ENCODE results near the gene KHDC3L.
"Not testable (repeated sequence)": the region's sequence is repeated elsewhere in the genome, so short reads cannot be mapped to it uniquely, and the experiment has no call there.

DNA sequence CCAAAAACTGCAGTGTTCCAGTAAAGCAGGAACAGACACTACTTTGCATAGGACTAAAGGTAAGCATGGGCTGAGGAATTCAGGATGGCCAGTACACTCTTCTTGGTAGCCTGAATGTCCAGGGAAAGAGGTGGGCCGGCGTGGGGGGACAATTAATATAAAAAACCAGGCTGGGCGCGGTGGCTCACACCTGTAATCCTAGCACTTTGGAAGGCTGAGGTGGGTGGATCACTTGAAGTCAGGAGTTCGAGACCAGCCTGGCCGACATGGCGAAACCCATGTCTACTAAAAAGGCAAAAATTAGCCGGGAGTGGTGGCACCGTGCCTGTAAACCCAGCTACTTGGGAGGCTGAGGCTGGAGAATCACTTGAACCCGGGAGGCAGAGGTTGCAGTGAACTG is 19.1 kb downstream of the KHDC3L start:
- not testable (repeated sequence) for TF ChIP-seq CTCF, POLR2A (IDR thresholded peaks at IDR 0.05)

Measured in body of pancreas (tissue), 4 donors.